GM13976 (cell line): ENCODE results near the gene SLC6A6.

Experiments
- DNase-seq: peaks from one replicate; pipeline ENCODE4 v3.0.0; 2012; ENCODE audit warnings: low spot score
- in situ Hi-C: fragments of 300-500 bp; cut with MboI; formaldehyde crosslinking; loops from one replicate; pipeline ENCODE4 v1.12.0; 2022; ENCODE audit warnings: low sequenced_read_pairs, mixed read lengths, inconsistent platforms; ENCODE audit not compliant: unreplicated experiment
- TF ChIP-seq, protein P1 (sequence below): IDR thresholded peaks from 2 replicates; pipeline ENCODE4 v1.5.1; 2012; ENCODE audit warnings: borderline replicate concordance, mild to moderate bottlenecking; ENCODE audit not compliant: insufficient read depth; ENCODE audit errors: extremely low read depth, missing control alignments, control extremely low read depth

The SLC6A6 gene

DNA sequence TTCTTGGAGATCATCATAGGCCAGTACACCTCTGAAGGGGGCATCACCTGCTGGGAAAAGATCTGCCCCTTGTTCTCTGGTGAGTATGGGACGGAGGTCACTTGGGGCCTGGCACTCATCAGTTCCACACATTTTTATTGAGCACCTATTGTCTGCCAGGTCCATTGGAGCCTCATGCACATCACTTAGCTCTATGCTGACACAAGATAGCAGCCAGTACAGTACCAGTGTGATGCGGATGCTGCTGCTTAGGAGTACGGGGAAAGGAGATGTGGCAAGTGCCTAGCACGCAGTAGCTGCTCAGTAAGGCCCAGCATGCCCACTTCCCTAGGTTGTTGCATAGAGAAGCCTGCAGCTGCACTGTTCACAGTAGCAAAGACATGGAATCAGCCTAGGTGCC lies 43.4 kb downstream of the SLC6A6 start:
- TF ChIP-seq, protein P1, sequence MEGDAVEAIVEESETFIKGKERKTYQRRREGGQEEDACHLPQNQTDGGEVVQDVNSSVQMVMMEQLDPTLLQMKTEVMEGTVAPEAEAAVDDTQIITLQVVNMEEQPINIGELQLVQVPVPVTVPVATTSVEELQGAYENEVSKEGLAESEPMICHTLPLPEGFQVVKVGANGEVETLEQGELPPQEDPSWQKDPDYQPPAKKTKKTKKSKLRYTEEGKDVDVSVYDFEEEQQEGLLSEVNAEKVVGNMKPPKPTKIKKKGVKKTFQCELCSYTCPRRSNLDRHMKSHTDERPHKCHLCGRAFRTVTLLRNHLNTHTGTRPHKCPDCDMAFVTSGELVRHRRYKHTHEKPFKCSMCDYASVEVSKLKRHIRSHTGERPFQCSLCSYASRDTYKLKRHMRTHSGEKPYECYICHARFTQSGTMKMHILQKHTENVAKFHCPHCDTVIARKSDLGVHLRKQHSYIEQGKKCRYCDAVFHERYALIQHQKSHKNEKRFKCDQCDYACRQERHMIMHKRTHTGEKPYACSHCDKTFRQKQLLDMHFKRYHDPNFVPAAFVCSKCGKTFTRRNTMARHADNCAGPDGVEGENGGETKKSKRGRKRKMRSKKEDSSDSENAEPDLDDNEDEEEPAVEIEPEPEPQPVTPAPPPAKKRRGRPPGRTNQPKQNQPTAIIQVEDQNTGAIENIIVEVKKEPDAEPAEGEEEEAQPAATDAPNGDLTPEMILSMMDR, result no peak
- no peak for DNase-seq
- in situ Hi-C loops, result no loop called here

- no peak for DNase-seq
- in situ Hi-C loops, result no loop called here
- TF ChIP-seq, protein P1, result no peak
These were observed 44.7 kb downstream of the SLC6A6 start for GRCh38 chr3:14446988-14447570.

- in situ Hi-C loops, result no loop called here
These were observed 45.7 kb downstream of the SLC6A6 start for GRCh38 chr3:14448063-14448462.

GRCh38 chr3:14448756-14449727 lies 46.6 kb downstream of the SLC6A6 start:
- TF ChIP-seq, protein P1, result no peak
- in situ Hi-C loops, result no loop called here
- no peak for DNase-seq

More at GRCh38 chr3:14448063-14448462, 45.7 kb downstream of the SLC6A6 start:
- TF ChIP-seq, protein P1, result no peak
- DNase-seq, result no peak

- TF ChIP-seq, protein P1, result no peak
- in situ Hi-C loops, result no loop called here
- no peak for DNase-seq
These were observed 48.1 kb downstream of the SLC6A6 start for GRCh38 chr3:14450506-14450905.

DNA sequence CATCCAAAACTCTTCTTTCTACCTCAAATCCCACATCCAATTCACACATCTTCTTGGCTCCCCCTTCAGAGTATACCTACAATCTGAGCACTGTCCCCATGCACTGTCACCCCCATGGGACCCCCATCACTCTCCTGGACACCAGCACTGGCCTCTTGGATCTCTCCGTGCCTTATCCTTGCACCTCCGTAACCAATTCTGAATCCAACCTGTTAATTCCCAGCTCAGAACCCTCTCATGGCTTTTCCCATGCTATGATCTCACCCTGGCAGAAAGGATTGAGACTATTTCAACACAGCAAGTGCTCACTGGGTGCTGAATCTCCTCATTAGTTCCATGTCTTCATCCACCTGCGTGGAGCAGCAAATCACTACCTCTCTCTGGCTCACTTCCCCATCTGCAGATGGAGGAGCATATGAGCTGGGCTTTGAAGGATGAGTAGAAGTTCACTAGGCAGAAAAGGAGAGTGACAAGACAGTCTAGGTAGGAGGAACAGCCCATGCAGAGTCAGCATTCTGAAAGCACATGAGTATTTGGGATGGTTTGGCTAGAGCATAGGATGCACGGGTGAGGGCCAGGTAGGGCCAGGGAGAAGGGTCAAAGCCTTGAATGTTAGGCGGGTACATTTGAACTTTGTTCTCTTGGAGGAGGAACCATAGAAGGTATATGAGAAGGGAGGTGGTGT lies 48.7 kb downstream of the SLC6A6 start:
- DNase-seq, result no peak
- TF ChIP-seq, protein P1, result no peak
- in situ Hi-C loops, result no loop called here
